MM.1S (cell line): Measurements from ENCODE around the gene SLC25A3.

ENCODE experiments used
- DNase-seq: peaks from one replicate; pipeline ENCODE4 v3.0.0-alpha.2; 2015
- H2AFZ ChIP-seq: fragments of 300-600 bp; sonication (generic); 2 replicates; pipeline ENCODE4 v1.6.0; 2016; ENCODE audit warnings: antibody characterized with exemption, low read length
- H3F3A ChIP-seq: fragments of 300-600 bp; sonication (generic); 2 replicates; pipeline ENCODE4 v1.6.1; 2016; ENCODE audit warnings: mild to moderate bottlenecking, antibody characterized with exemption, low read length, moderate library complexity, mixed read lengths; ENCODE audit not compliant: insufficient read depth
- H3K27ac ChIP-seq: fragments of 300-600 bp; sonication (generic); 2 replicates; pipeline ENCODE4 v1.5.1; 2016; ENCODE audit warnings: mild to moderate bottlenecking, low read length
- H3K27me3 ChIP-seq: fragments of 300-600 bp; sonication (generic); replicated peaks from 2 replicates; pipeline ENCODE4 v1.6.0; 2016; ENCODE audit warnings: low read length; ENCODE audit not compliant: insufficient read depth
- H3K36me3 ChIP-seq: fragments of 300-600 bp; sonication (generic); replicated peaks from 2 replicates; pipeline ENCODE4 v1.6.1; 2016; ENCODE audit warnings: mild to moderate bottlenecking, low read length, mixed read lengths; ENCODE audit not compliant: insufficient read depth
- H3K4me1 ChIP-seq: fragments of 300-600 bp; sonication (generic); 2 replicates; pipeline ENCODE4 v1.6.1; 2016; ENCODE audit warnings: low read length, mixed read lengths
- H3K4me2 ChIP-seq: fragments of 300-600 bp; sonication (generic); 2 replicates; pipeline ENCODE4 v1.6.0; 2016; ENCODE audit warnings: low read depth, low read length
- H3K4me3 ChIP-seq: fragments of 300-600 bp; sonication (generic); 2 replicates; pipeline ENCODE4 v1.5.1; 2016; ENCODE audit warnings: low read length, mixed read lengths
- H3K79me2 ChIP-seq: fragments of 300-600 bp; sonication (generic); 2 replicates; pipeline ENCODE4 v1.6.1; 2016; ENCODE audit warnings: mixed run types, low read length, mixed read lengths
- H3K9ac ChIP-seq: fragments of 300-600 bp; sonication (generic); 2 replicates; pipeline ENCODE4 v1.6.1; 2016; ENCODE audit warnings: low read length, mixed read lengths
- H3K9me2 ChIP-seq: fragments of 300-600 bp; sonication (generic); replicated peaks from 2 replicates; pipeline ENCODE4 v1.6.1; 2016; ENCODE audit warnings: mild to moderate bottlenecking, low read length, mixed read lengths; ENCODE audit not compliant: insufficient read depth
- H3K9me3 ChIP-seq: fragments of 300-600 bp; sonication (generic); replicated peaks from 2 replicates; pipeline ENCODE4 v1.6.1; 2016; ENCODE audit warnings: mild to moderate bottlenecking, low read length, mixed read lengths; ENCODE audit not compliant: insufficient read depth
- H4K20me1 ChIP-seq: fragments of 300-600 bp; sonication (generic); 2 replicates; pipeline ENCODE4 v1.6.1; 2016; ENCODE audit warnings: mild to moderate bottlenecking, low read length, moderate library complexity, mixed read lengths; ENCODE audit not compliant: insufficient read depth
- EZH2 ChIP-seq: fragments of 300-600 bp; sonication (generic); optimal IDR thresholded peaks from 2 replicates; pipeline ENCODE3; 2017; ENCODE audit warnings: low read depth, mild to moderate bottlenecking, antibody characterized with exemption, low read length, mixed read lengths
- EZH2phosphoT487 ChIP-seq: fragments of 300-600 bp; sonication (generic); IDR thresholded peaks from 2 replicates; pipeline ENCODE4 v1.6.1; 2018; ENCODE audit warnings: antibody characterized with exemption, low read length
- TF ChIP-seq, protein P1 (sequence below): fragments of 300-600 bp; sonication (generic); IDR thresholded peaks from 2 replicates; pipeline ENCODE4 v1.5.1; 2016; ENCODE audit warnings: antibody characterized with exemption, low read length, mixed read lengths

SLC25A3 gene

DNA sequence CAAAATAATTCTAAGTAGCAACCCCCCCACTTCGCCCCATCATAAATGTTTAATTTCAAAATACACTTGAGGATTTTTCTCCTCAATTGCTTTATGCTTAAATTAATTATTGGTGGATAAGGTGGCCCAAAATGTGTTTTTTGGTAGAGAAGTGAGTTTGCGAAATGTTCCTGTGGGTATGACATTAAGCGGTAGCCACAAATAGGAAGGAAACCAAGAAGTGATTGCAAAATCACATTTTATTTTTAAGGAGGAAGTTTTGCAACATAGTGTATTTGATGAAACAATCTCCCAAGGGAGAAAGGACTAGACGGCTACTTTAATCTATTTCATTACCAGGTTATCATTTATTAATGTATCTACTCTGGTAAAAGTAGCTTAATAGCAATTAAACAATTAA is 25.5 kb downstream of the SLC25A3 start:
- H3K79me2 ChIP-seq = no peaks in the 10 kb centered on the region
- no peak overlapping the region for H3K27ac ChIP-seq
- H3K36me3 ChIP-seq = 0 out of 2 replicates have a peak, but pooled peaks cover 2% of the 10 kb centered on the region
- no peak overlapping the region for H3K4me2 ChIP-seq
- DNase-seq = no peak
- H2AFZ ChIP-seq = no peak overlapping the region
- H3K9me2 ChIP-seq = no peaks in the 10 kb centered on the region
- TF ChIP-seq EZH2 (no peak), EZH2phosphoT487 (no peak)
- TF ChIP-seq, protein P1, sequence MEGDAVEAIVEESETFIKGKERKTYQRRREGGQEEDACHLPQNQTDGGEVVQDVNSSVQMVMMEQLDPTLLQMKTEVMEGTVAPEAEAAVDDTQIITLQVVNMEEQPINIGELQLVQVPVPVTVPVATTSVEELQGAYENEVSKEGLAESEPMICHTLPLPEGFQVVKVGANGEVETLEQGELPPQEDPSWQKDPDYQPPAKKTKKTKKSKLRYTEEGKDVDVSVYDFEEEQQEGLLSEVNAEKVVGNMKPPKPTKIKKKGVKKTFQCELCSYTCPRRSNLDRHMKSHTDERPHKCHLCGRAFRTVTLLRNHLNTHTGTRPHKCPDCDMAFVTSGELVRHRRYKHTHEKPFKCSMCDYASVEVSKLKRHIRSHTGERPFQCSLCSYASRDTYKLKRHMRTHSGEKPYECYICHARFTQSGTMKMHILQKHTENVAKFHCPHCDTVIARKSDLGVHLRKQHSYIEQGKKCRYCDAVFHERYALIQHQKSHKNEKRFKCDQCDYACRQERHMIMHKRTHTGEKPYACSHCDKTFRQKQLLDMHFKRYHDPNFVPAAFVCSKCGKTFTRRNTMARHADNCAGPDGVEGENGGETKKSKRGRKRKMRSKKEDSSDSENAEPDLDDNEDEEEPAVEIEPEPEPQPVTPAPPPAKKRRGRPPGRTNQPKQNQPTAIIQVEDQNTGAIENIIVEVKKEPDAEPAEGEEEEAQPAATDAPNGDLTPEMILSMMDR = no peak
- no peaks in the 10 kb centered on the region for H4K20me1 ChIP-seq
- no peak overlapping the region for H3K9ac ChIP-seq
- no peak overlapping the region for H3K4me3 ChIP-seq
- no peaks in the 10 kb centered on the region for H3K27me3 ChIP-seq
- H3K4me1 ChIP-seq = no peaks in the 10 kb centered on the region
- H3F3A ChIP-seq = no peaks in the 10 kb centered on the region
- H3K9me3 ChIP-seq = no peaks in the 10 kb centered on the region

DNA sequence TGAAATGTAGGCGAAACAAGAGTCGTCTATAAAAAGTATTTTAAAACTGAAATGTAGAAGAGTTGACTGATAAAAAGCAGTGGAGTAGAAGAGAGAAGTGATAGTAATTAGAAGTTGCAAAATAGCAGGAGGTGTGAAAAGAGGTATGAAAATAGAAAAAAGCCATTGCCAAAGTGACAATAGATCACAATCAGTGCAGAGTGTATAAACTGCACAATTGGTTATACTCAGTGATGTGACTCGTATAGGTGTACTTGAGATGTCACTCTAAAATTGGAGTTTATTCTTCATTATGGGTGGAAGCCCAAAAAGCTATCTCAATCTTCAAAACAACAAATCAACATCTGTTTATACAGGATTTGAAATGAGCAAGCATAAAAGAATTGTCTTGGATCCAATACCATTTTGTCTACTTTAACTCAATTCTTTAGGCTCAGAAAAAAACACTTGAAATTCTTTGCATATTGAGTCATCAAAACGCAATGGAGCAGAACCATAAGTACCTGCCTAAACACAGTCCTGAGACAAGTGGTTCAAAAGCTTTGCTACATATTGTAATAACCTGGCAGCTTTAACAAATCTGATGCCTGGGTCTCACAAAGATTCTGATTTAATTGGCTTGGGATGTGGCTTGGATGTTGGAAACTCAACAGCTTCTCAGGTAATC is 42.3 kb downstream of the SLC25A3 start:
- Histone ChIP-seq H3K9me3 (no peaks in the 10 kb centered on the region), H3K4me3 (no peak overlapping the region), H3K9me2 (no peaks in the 10 kb centered on the region), H3K79me2 (no peaks in the 10 kb centered on the region), H3K4me2 (no peak overlapping the region), H3K27ac (no peak overlapping the region), H4K20me1 (no peaks in the 10 kb centered on the region), H3F3A (no peaks in the 10 kb centered on the region), H3K9ac (no peak overlapping the region), H3K36me3 (no peaks in the 10 kb centered on the region), H2AFZ (no peak overlapping the region), H3K4me1 (no peaks in the 10 kb centered on the region), H3K27me3 (no peaks in the 10 kb centered on the region)
- DNase-seq = no peak
- TF ChIP-seq, protein P1 = no peak
- TF ChIP-seq EZH2 (no peak), EZH2phosphoT487 (no peak)

DNA sequence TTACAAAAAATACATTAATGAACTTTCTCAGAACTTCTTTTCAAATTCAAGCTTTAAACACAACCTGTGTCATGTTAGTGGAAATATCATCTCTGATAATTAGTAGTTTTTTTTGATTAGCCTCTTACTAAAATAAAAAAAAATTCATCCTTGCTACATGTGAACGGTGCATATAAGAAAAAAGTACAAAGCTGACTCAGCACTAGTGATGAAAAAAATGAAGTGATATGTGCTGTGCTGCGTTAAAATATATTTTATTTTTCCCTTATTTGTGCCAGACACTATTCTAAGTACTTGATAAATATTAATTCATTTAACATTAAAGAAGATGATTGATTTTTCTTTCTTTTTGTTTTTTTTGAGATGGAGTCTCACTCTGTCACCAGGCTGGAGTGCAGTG is 43.6 kb downstream of the SLC25A3 start:
- Histone ChIP-seq H3K9me3 (no peaks in the 10 kb centered on the region), H3K4me3 (no peak overlapping the region), H3K4me2 (no peak overlapping the region), H4K20me1 (no peaks in the 10 kb centered on the region), H3K9me2 (no peaks in the 10 kb centered on the region), H3K36me3 (no peaks in the 10 kb centered on the region), H3K27me3 (no peaks in the 10 kb centered on the region), H3K9ac (no peak overlapping the region), H2AFZ (no peak overlapping the region), H3K27ac (no peak overlapping the region), H3F3A (no peaks in the 10 kb centered on the region), H3K79me2 (no peaks in the 10 kb centered on the region), H3K4me1 (no peaks in the 10 kb centered on the region)
- DNase-seq = no peak
- TF ChIP-seq EZH2phosphoT487 = no peak
- no peak for TF ChIP-seq EZH2
- TF ChIP-seq, protein P1 = no peak
